HG03565 (cell line): Measurements from ENCODE around the gene ZC3H18.

Experiments
- ATAC-seq: cut with Tn5 transposase; IDR thresholded peaks from one replicate; pipeline ENCODE4 v1.9.1; 2021; ENCODE audit warnings: mild to moderate bottlenecking, moderate library complexity; ENCODE audit not compliant: unreplicated experiment

ZC3H18 gene

DNA sequence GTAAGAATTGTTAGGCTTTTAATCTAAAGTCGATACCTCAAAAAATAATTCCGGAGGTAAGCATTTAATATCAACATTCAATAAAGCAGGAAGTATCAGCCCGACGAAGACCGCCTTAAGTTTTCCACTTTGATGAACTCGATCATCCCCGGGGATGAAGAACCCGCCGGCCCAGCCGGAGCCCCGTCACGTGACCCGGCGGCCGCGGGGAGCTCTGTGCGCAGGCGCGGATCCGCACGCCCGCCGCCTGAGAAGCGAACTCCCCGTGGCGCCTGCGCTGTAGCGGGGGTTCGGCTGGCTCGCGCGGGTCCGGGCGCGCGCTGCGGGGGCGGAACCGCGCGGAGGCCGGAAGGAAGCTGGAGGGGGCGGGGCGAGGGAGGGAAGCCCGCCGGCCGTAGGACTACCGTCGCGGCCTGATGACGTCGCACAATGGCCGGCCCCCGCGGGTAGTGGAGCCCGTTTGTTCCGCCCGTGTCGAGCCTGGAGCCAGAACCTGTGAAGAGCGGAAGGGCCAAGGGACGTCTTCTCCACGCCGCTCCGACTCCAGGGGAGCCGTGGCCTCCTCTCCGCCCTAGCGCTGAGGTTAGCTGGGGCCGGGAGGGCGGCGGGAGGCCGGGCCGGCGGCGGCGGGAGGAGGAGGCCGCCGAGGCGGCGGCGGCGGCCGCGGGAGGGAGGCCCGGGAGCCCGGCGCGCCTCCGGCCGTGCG, at the start of gene ZC3H18:
Gene ZC3H18, plus strand, starts transcription at position 419 of the 706 bp plus-strand sequence. CDS start 6,721 bp downstream, outside the sequence.
- peak; percentile 55 for ATAC-seq

DNA sequence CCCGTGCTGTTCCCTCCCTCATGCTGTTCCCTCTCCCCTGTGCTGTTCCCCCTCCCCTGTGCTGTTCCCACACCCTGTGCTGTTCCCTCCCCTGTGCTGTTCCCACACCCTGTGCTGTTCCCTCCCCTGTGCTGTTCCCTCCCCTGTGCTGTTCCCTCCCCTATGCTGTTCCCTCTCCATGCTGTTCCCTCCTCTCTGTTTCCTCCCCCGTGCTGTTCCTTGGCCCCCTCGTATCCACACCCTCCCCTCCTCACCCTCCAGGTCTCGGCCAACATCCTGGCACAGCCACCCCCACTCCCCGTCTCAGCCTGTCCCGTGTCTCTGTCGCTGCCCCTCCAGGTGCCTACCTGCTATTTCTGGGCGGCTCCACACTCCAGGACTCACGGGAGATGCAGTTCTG, 48.5 kb upstream of the ZC3H18 start:
- ATAC-seq = no peak

DNA sequence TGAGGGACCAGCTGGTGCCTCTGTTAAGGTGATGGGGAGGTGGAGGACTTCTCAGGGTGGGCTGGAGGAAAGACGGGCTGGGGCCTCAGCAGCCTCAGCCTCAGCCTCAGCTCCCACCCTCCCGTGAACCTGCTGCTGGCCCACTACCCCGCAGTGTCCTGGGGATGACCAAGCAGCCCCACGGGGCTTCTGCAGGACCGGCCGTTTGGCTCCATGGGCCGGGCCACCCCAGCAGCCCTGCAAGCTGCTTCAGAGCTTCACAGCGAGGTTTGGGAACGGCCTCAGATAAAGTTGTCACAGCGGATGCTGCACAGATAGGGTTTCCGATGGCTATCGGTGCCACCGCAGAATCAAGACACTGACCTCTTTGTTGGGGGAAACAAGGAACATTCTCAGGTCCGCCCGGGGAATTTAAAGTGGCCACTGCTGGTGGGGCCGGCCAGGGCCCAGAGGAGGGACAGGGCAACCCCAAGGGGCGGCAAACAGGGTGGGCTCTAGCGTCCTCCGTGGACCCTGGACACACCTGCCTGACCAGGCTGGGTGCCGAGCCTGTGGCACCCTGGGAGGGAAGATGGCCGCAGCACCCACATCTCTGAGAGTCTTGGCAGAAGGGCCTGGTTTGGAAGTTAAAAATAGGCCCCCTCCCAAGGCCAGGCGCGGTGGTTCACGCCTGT, 47.8 kb upstream of the ZC3H18 start:
- no peak for ATAC-seq

DNA sequence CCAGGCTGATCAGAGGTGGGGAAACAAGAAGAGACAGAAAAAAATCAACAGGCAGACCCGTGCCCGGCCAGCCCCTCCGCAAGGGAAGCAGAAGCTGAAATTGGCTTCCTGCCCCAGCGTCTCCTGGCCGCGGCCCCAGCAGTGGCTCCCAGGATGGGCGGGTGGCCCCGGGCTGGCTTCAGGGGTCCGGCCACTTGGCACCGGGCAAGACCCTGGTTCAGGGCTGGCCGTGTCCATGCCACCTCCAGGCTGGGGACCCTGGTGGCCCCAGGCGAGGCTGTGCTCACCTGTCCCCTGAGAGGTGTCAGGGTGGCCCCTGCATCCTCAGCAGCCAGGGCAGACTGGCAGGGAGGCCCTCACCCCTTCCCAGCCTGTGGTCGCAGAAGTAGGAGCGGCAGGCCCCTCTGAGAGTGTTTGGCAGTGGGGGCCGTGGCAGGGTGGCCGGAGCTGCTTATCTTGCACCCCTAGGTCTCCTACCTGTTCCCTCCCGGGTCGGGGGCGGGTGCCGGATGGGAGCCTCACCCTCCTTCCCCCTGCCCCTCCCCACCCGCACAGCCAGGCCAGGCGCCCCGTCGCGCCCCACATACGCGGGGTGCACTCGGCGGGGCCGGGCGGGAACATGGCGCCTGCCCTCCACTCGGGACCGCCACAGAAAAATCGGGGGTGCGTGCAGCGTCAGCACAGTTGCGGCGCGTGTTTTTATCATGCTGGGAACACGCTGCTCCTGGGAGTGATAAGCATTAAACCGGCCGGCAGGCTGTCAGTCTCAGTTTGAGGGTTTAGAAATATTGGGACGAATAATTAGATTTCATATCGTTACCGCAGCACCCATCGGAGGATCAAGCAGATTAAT, 46.7 kb upstream of the ZC3H18 start:
- ATAC-seq = no peak

DNA sequence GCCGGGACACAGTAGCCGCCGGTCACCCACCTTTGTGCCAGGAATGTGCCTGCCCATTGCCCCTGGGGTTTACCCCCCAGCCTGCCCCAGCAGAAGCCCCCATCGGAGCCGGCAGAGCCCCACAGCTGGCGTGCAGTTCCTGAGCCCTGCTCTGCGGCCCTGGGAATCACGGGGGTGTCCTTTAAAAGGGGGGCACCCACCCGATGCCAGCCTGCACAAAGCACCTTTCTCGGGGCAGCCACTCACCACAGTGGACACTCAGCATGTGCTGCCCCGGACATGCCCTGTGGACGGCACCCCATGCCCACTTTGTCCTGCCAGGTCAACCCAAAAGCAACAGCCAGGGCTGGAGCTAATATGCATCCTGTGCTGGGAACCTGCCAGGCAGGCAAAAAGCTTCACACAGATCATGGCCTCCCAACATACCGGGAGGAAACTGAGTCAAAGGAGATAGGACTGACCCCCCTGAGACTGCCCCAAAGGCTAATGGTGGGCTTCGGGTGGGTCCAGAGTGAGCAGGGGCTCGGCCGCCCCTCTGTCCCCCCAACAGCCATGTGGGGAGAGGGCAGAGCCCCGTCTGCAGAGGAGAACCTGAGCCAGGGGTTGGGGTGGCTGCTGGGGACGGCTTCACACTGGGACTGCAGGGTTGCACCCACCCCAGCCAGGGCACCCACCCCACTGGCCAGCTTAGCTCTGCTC, 45.8 kb upstream of the ZC3H18 start:
- ATAC-seq = no peak

DNA sequence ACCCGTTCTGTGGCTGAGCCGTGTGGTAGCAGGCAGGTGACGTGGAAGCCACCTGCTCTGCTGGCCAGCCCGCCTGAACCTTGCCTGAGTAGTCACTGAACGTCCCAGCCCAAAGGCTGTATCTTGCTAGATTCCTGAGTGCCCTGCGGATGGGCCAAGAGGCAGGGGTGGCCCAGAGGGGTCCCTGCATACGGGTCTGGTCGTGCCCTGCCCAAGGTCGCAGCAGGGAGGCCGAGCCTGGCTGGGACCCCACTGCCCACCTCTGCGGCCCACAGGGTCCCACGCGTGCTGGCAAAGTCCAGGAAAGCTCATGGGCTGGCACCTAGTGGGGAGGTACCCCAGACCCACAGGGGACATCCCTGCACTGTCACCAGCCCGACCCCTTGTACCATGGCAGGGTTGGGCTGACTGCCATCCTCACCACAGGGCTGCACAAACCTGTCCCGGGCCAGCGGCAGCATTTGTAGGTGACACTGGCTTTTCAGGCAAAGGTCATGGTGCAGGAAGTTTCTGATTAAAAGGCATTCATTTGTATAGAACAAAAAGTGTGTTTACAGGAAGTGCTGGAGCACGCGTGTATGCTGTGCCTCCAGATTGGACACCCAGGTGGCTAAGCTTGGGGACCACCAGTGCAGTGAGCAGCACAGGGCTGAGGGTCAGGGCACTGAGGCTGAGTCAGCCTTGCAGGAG, 45.1 kb upstream of the ZC3H18 start:
- no peak for ATAC-seq

DNA sequence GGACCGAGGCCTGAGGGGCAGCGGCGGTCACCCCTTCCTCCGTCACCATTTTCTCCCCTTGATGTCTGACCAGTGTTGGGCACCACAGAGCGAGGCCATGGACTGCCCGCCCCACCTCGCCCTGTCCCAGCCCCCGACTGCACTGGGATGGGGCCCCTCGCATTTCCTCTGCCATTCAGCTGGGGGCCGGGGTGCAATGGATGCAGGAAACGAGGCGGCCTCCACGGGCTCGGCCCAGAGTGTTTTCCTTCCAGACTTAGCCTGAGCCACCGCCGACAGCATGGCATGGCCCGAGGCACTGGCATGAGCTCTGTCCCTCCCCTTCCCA, 44.6 kb upstream of the ZC3H18 start:
- no peak for ATAC-seq

DNA sequence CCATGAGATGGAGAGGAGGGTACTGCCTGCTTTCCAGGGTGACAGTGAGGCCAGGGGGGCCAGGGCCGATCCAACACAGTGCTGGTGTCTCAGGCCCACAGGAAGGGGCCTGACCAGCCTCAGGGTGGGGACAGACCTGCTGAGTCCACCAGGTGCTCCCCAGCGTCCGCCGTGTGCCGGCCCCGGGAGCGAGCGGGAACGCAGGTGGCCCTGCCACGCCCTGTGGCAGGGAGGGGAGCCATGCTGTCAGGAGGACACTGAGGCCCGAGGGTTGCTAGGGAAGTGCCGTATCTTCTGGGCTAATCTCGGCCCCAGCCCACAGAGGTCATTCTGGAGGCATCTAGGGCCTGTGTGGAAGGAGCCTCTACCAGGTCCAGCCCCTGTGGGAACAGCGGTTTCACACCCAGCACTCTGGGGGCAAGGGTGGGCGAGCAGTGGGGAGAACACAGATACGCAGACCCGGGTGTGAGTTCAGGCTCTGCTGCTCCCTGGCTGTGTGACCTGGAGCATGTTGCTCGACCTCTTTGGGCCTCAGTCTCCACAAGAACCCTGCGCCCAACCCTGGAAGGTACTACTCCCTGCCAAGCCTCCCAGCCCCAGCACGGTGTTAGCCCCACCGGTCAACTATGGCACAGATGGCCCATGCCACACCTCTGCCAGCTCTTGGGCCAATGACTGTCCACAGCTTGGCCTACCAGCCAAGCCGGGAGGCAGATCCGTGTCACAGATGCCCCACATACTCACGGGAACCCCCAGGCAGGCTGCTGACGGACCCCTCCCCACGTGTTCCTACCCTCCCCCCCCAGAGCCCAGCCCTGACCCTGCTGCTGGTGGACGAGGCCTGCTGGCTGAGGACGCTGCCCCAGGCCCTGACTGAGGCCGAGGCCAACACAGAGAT, 43.9 kb upstream of the ZC3H18 start:
- ATAC-seq = no peak

DNA sequence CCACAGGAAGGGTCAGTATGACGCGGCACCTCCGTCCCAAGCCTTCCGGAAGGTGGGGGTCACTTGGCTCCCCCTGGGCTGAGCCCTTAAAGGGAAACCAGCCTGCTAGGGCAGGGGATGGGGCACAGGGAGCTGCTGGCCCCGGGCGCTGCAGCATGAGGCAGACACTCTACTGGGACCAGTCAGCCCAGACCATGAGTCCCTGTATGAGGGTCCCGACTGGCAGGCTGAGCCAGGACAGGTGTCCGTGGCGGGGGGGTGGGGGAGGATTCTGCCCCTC, 43.4 kb upstream of the ZC3H18 start:
- no peak for ATAC-seq

DNA sequence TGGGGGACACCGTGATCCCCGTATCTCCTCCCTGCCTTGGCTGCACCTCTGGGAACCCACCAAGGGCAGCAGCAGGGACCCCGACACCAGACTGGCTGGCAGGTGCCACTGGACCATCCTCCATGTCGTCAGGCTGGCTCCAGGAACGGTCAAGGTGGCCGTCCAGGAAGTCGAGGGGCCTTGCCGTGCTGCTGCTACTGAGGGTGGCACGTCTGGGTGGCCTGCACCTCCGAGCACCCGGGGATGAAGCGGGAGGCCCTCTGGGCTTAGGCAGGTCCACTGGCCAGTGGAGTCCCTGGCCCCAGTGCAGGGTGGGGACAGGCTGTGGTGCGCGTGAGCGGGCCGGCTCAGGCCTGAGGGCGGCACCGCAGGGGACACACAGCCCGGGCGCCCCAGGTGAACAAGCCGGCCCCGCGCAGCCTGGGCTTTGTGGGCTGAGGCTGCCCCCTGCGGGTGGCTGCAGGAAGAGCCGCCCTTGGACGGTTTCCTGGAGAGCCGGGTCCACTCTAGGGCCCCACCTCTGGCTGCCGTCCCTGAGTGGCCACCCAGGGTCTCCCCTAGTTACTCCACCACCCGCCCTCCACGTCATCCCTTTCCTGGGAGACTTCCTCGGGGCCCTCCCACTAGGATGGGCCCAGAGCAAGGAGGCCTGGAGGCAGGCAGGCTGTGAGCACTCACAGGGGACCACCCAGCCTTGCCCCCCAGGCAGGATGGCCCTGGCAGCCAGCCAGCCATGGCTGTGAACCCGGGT, 42.8 kb upstream of the ZC3H18 start:
- no peak for ATAC-seq

DNA sequence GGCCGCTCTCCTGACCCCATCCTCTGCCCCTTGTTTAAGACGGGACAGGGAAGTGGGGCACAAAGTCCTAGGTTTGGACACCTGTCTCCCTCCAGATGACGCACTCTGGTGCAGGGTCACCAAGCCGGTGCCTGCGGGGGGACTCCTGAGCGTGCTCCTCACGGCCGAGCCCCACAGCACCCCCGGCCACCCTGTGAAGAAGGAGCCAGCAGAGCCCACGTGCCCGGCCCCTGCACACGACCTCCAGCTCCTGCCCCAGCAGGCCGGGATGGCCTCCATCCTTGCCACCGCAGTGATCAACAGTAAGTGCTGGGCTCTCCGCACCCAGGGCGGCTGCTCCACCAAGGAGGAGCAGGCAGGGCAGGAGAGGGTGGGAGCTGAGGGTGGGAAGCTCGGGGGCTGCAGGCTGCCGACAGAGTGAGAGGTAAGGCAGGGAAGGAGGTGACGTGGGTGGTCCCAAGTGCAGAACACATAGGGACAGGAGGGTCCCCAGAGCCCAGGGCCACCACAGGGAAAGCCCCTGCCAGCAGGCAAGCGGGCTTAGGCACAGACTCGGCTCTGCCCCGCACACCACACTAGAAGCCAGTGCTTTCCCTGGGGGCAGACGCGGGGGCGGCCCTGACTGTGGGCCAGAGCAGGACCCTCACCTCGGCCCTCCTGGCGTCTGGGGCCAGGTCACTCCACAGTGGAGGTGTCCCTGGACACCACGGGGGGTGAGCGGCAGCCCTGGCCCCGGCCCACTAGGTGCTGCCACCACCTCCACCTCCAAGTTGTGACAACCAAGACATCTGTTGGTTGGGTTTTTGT, 42.1 kb upstream of the ZC3H18 start:
- ATAC-seq = no peak

DNA sequence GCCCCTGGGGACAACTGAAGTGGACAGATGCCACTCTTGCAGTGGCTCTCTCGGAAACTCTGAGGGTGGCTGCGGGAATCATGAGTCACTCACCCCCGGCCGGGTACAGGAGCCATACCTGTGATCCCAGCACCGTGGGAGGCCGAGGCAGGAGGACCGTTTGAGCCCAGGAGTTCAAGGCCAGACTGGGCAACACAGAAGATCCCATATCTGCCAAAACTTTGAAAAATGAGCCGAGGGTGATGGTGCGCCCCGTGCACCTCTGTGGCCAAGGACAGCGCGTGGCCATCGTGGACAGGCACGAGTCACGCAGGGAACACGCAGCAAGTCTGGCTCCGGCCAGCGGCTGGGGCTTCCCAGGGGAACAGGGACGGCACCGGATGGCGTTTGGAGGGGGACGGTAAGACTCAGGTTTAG, 41.3 kb upstream of the ZC3H18 start:
- ATAC-seq = no peak

DNA sequence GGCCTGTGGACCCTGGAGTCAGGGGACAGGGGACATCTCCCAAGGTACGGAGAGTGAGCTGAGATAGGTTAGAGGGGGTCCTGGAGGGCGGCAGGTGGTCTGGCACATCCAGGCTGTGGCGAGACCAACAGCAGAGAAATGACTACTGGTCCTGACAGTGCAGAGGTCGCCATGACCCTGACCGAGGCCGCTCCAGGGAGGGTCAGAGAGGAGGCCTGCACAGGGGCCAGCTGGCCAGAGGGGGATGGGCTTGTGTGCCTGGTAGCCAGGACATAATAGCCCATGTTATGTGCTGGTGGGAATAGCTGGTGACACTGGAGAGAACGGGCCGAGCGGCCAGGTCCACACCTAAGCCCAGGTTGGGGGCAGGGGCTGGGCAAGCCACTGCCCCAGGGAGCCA, 40.6 kb upstream of the ZC3H18 start:
- ATAC-seq = no peak

DNA sequence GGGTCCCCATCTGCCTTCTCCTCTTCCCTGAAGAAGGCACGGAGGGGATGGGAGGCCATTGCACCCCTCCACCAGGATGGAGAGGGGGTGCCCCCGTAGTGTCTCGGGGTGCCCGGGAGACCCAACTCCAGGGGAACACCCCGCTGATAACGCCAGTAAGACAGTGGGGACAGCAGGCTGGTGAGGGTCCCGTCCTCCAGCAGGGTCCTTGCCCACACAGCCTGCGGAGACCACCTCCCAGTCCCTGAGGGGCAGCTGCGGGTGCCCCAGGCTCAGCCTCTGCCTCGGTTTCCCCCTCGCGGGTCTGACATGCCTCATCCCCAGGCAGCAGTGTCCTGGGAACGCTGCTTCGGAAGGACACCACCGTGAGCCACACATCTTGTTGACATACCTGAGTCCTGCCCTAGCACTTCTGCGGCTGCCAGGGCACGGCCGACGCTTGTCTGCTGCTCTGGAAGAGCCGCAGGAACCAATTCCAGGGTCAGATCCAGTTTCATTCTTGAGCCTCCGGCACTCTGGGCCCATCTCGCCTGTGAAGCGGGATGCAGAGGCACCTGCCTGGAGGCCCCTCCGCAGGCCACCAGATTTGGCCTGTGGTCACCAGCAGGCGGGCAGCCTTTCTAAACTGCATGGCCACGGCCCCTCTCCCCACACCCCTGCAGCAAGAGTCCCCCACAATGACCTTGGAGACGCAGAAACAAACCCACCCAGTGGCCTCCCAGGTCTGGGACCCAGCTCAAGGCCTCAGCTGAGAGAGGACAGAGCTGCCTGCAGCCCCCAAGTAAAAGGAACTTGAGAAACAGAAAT, 39.9 kb upstream of the ZC3H18 start:
- no peak for ATAC-seq

DNA sequence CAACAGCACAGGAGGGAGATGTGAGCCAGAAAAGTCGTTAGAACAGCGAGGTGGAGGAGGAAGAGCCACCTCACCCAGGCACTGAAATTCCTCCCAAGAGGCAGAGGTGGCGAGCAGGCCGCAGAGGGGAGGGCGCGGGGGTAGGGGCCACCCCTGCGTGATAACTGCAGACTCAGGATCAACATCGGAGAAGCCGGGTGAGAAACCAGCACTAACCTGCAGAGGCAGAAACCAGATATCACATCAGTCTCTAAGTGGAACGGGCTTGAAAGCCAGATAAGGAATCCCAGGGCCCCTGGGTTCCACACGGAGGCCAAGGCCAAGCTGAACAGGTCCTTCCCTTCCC, 39.4 kb upstream of the ZC3H18 start:
- no peak for ATAC-seq

DNA sequence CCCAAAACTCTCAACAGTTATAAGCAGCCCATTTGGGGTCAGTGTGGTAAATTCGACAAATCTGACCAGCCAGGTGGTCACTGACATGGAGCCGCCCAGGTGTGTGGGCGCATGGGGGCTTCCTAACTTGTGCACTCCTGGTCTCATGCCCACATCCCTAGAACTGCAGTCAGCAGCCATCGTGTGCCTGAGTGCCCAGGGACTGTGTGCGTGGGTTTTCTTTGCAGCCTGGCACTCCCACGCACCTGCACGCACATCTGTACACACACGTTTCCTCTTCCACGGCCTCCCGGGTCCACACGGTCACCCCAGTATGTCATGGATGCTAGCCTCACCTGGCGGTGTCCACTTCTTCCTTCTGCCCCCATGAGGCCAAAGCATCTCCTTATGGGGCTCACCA, 38.9 kb upstream of the ZC3H18 start:
- no peak for ATAC-seq

DNA sequence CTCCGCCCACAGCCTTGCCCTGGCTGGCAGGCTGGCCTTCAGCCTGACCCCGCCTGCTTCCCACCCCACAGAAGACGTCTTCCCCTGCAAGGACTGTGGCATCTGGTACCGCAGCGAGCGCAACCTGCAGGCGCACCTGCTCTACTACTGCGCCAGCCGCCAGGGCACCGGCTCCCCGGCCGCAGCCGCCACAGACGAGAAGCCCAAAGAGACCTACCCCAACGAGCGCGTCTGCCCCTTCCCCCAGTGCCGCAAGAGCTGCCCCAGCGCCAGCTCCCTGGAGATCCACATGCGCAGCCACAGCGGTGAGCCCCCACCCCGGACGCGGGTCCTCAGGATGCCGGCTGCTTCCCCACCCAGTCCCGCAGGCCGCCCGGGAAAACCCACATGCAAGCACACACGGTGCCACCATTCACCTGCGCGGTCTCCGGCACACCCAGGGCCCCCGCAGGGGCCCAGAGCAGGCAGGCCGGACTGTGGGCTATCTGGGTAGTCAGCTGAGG, 38.2 kb upstream of the ZC3H18 start:
- ATAC-seq = no peak
